ENCODE measurements around the gene TSPAN9. TPM values are rescaled to one million over a fixed set of nuclear protein-coding genes. Genes with fewer than 3 reads are reported as not detected.

TSPAN9 gene
- total RNA-seq, 1 donor from 2014 or later = 30.4 TPM

DNA sequence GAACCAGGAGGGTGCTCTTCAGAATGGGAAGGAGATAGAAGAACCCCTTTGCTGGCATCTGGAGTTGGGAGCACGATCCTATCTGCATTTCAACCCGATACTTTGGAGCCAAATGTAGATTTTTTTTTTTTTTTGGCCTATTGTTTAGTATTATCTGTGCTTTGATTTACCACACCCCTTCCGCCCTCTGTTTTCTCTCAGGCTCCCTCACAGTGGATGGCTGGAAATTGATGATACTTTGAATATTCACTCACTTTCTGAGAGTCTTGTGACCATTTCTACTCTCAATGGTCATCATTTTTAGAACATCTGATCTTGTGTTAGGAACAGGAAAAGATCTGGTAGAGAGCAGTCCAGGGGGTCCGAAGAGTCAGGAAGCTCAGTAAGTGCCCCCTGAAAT is 9.0 kb downstream of the TSPAN9 start:
- DNase-seq (ENCODE audit: low spot score, unreplicated experiment) = no peak
- Mint-ChIP-seq H3K9me3 (ENCODE audit: low read depth) (no peaks in the 10 kb centered on the region), H3K27me3 (peaks cover 6% of the 10 kb centered on the region), H3K4me3 (ENCODE audit: low read depth) (no peak overlapping the region), H3K36me3 (ENCODE audit: insufficient read depth) (peaks cover 6% of the 10 kb centered on the region), H3K4me1 (ENCODE audit: low read depth) (peaks cover 12% of the 10 kb centered on the region), H3K27ac (no peak overlapping the region)
- TF ChIP-seq, protein P1, sequence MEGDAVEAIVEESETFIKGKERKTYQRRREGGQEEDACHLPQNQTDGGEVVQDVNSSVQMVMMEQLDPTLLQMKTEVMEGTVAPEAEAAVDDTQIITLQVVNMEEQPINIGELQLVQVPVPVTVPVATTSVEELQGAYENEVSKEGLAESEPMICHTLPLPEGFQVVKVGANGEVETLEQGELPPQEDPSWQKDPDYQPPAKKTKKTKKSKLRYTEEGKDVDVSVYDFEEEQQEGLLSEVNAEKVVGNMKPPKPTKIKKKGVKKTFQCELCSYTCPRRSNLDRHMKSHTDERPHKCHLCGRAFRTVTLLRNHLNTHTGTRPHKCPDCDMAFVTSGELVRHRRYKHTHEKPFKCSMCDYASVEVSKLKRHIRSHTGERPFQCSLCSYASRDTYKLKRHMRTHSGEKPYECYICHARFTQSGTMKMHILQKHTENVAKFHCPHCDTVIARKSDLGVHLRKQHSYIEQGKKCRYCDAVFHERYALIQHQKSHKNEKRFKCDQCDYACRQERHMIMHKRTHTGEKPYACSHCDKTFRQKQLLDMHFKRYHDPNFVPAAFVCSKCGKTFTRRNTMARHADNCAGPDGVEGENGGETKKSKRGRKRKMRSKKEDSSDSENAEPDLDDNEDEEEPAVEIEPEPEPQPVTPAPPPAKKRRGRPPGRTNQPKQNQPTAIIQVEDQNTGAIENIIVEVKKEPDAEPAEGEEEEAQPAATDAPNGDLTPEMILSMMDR (IDR thresholded peaks at IDR 0.05; ENCODE audit: unreplicated experiment) = no peak

DNA sequence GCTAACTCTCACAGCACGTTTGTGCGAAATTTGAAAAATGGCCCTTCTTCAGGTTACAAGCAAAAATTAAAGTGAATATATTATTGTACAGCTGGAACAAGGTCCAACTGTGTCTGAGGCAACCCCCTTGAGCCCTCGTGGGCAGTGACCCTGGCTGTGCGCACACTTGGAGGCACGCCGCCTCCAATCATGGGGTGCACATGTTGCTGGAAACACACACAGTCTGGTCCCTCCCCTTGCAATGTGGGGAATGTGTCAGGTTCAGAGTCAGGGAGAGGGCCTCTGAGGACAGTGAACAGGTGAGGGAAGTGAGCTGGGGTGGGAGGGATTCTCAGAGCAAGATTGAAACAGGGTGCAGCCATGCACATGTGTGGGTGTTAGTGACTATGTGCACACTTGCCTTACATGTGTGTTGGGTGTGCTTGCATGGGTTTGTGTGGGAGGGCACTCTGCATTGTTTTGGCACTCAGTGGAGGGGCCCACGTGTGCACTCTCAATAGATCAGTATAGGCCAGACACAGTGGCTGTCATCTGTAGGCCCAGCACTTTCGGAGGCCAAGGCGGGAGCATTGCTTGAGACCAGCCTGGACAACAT is 9.6 kb downstream of the TSPAN9 start:
- H3K4me3 Mint-ChIP-seq (ENCODE audit: low read depth) = no peak overlapping the region
- H3K4me1 Mint-ChIP-seq (ENCODE audit: low read depth) = peaks cover 12% of the 10 kb centered on the region
- TF ChIP-seq, protein P1 (IDR thresholded peaks at IDR 0.05; ENCODE audit: unreplicated experiment) = no peak
- no peak for DNase-seq (ENCODE audit: low spot score, unreplicated experiment)
- peaks cover 6% of the 10 kb centered on the region for H3K36me3 Mint-ChIP-seq (ENCODE audit: insufficient read depth)
- H3K27me3 Mint-ChIP-seq = peaks cover 6% of the 10 kb centered on the region
- H3K9me3 Mint-ChIP-seq (ENCODE audit: low read depth) = no peaks in the 10 kb centered on the region
- no peak overlapping the region for H3K27ac Mint-ChIP-seq

GRCh38 chr12:3087758-3088650 is 10.8 kb downstream of the TSPAN9 start:
- no peaks in the 10 kb centered on the region for H3K9me3 Mint-ChIP-seq (ENCODE audit: low read depth)
- no peak for DNase-seq (ENCODE audit: low spot score, unreplicated experiment)
- peaks cover 5% of the 10 kb centered on the region for H3K36me3 Mint-ChIP-seq (ENCODE audit: insufficient read depth)
- no peak overlapping the region for H3K4me3 Mint-ChIP-seq (ENCODE audit: low read depth)
- H3K27me3 Mint-ChIP-seq = peaks cover 6% of the 10 kb centered on the region
- H3K4me1 Mint-ChIP-seq (ENCODE audit: low read depth) = peaks cover 10% of the 10 kb centered on the region
- TF ChIP-seq, protein P1 (IDR thresholded peaks at IDR 0.05; ENCODE audit: unreplicated experiment) = no peak
- H3K27ac Mint-ChIP-seq = no peak overlapping the region

GRCh38 chr12:3089588-3089987 is 12.4 kb downstream of the TSPAN9 start:
- DNase-seq (ENCODE audit: low spot score, unreplicated experiment) = no peak
- Mint-ChIP-seq H3K9me3 (ENCODE audit: low read depth) (no peaks in the 10 kb centered on the region), H3K27me3 (peaks cover 6% of the 10 kb centered on the region), H3K4me3 (ENCODE audit: low read depth) (no peak overlapping the region), H3K4me1 (ENCODE audit: low read depth) (peaks cover 10% of the 10 kb centered on the region), H3K36me3 (ENCODE audit: insufficient read depth) (peaks cover 5% of the 10 kb centered on the region), H3K27ac (no peak overlapping the region)
- TF ChIP-seq, protein P1 (IDR thresholded peaks at IDR 0.05; ENCODE audit: unreplicated experiment) = no peak

DNA sequence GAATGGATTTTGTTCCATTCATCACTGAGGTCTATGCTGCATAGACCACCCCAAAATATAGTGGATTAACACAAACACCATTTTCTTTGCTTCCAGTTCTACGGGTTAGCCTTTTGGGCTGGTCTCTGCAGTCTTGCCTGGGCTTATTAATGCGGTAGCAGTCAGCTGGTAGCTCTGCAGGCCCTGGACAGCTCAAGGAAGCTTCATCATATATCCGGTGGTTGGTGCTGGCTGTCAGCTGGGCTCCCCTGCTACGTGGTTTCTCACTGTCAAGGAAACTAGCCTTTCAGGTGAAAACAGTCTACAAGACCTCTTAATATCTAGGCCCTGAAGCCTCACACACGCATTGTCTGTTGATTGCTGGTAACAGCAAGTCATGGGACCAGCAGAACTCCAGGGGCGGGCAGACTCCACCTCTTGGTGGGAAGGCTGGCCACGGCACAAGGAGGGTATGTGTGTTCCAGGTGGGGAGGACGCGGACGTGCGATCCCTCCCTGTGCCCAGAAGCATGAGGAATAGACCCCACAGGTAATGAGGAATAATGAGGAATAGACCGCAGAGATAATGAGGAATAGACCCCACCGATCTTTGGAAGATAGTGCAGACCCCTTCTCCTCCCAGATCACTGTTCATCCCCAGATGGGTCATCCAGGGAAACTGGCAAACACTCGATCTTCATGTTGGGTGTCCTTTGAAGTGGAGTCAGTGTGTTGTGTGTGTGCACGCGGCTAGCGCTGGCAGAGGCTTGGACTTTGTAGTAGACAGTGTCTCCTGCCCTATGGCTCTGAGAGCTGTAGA is 13.3 kb downstream of the TSPAN9 start:
- no peak overlapping the region for H3K4me3 Mint-ChIP-seq (ENCODE audit: low read depth)
- H3K4me1 Mint-ChIP-seq (ENCODE audit: low read depth) = peaks cover 7% of the 10 kb centered on the region
- TF ChIP-seq, protein P1 (IDR thresholded peaks at IDR 0.05; ENCODE audit: unreplicated experiment) = no peak
- no peak for DNase-seq (ENCODE audit: low spot score, unreplicated experiment)
- peaks cover 5% of the 10 kb centered on the region for H3K36me3 Mint-ChIP-seq (ENCODE audit: insufficient read depth)
- H3K27me3 Mint-ChIP-seq = peaks cover 6% of the 10 kb centered on the region
- H3K9me3 Mint-ChIP-seq (ENCODE audit: low read depth) = no peaks in the 10 kb centered on the region
- no peak overlapping the region for H3K27ac Mint-ChIP-seq
